Spinal cord (tissue), 10 donors: ENCODE results near the gene MGMT. TPM values are rescaled to one million over a fixed set of nuclear protein-coding genes. Genes with fewer than 3 reads are reported as not detected.
A peak's percentile ranks its signal among the peaks of the same experiment; 100 is the strongest.

ENCODE experiments used
- DNase-seq, 6 donors: peaks; one replicate each; pipeline versions ENCODE4 v3.0.0 to v3.0.0-alpha.2; 2013 to 2015; ENCODE audit warnings: low spot score in 6 of 6, low read depth in 4 of 6
- H3K27ac ChIP-seq: one replicate; pipeline ENCODE4 v1.5.1; 2013; ENCODE audit warnings: low read depth, low read length, control low read depth
- H3K27me3 ChIP-seq: one replicate; pipeline ENCODE4 v1.6.1; 2013; ENCODE audit warnings: low read length; ENCODE audit not compliant: control insufficient read depth, insufficient read depth
- H3K36me3 ChIP-seq: one replicate; pipeline ENCODE4 v1.6.1; 2013; ENCODE audit warnings: low read length; ENCODE audit not compliant: control insufficient read depth, insufficient read depth
- H3K4me1 ChIP-seq: one replicate; pipeline ENCODE4 v1.6.1; 2013; ENCODE audit warnings: low read length; ENCODE audit not compliant: control insufficient read depth, insufficient read depth
- H3K4me3 ChIP-seq: one replicate; pipeline ENCODE4 v1.5.1; 2013; ENCODE audit warnings: low read depth, low read length, control low read depth
- H3K9me3 ChIP-seq: one replicate; pipeline ENCODE4 v1.6.1; 2013; ENCODE audit warnings: low read length; ENCODE audit not compliant: control insufficient read depth, insufficient read depth
- WGBS: methylation state at CpG from one replicate; pipeline ENCODE4 v1.1.5; 2013; ENCODE audit warnings: missing lambda C conversion rate; ENCODE audit not compliant: insufficient coverage; 5-methylcytosine and 5-hydroxymethylcytosine counted together
- polyA plus RNA-seq, 2 donors: library from polyadenylated mRNA; unstranded; fragments of 120-200 nt; gene quantifications; one replicate each; pipeline ENCODE4 v1.2.1, GENCODE V29; 2013; ENCODE audit not compliant: insufficient read length in 2 of 2
- total RNA-seq, 2 donors: library from RNA; depleted of rRNA in 1 of 2; stranded (reverse); fragments of 120-200 nt in 1 of 2; fragments of >200 nt in 1 of 2; gene quantifications; one replicate each; pipeline versions ENCODE4 v1.2.3 to v1.2.4, GENCODE V29; 2013 to 2014
- donor health status: healthy.

Gene MGMT
- total and polyA plus RNA-seq, 4 donors: 10.4 to 31.9 (median 13.7) TPM

DNA sequence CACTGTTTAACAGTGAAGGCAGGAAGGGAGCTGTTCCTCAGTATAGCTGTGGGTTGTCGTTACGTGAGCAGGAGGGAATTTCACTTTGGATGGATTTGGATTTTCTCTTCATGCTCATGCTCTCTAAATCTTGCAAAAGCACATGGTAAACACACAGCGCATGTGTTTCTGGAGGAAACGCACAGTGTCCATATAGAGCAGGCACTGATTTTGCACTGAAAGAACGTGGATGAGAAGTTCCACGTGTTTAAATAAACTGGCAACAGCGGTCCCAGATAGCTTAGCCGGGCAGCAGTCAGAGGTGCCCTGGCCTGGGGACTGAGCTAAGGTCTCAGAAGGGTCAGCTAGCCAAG, 188.6 kb downstream of the MGMT start:
- H3K27ac ChIP-seq: no peak overlapping the region
- no peak for DNase-seq
- H3K4me1 ChIP-seq: peaks cover 8% of the 10 kb centered on the region
- no peak overlapping the region for H3K4me3 ChIP-seq
- WGBS: 95% methylated on average over 8 of the region's 8 CpGs
- peaks cover 7% of the 10 kb centered on the region for H3K36me3 ChIP-seq
- no peaks in the 10 kb centered on the region for H3K9me3 ChIP-seq
- H3K27me3 ChIP-seq: no peaks in the 10 kb centered on the region

GRCh38 chr10:129656642-129657041, 189.6 kb downstream of the MGMT start:
- WGBS: 79% methylated on average over 2 of the region's 7 CpGs

GRCh38 chr10:129657297-129658017, 190.4 kb downstream of the MGMT start:
- no peak for DNase-seq
- Histone ChIP-seq H3K4me3 (no peak overlapping the region), H3K27me3 (no peaks in the 10 kb centered on the region), H3K36me3 (peaks cover 1% of the 10 kb centered on the region), H3K9me3 (no peaks in the 10 kb centered on the region), H3K27ac (no peak overlapping the region), H3K4me1 (peaks cover 4% of the 10 kb centered on the region)
- WGBS: 83% methylated on average over 3 of the region's 8 CpGs

More at GRCh38 chr10:129656642-129657041, 189.6 kb downstream of the MGMT start:
- H3K36me3 ChIP-seq: peaks cover 7% of the 10 kb centered on the region
- no peaks in the 10 kb centered on the region for H3K27me3 ChIP-seq
- H3K27ac ChIP-seq: no peak overlapping the region
- H3K9me3 ChIP-seq: no peaks in the 10 kb centered on the region
- DNase-seq: no peak
- peaks cover 8% of the 10 kb centered on the region for H3K4me1 ChIP-seq
- no peak overlapping the region for H3K4me3 ChIP-seq

GRCh38 chr10:129658376-129659072, 191.5 kb downstream of the MGMT start:
- Histone ChIP-seq H3K36me3 (no peaks in the 10 kb centered on the region), H3K27me3 (no peaks in the 10 kb centered on the region), H3K4me1 (no peaks in the 10 kb centered on the region), H3K27ac (no peak overlapping the region), H3K4me3 (no peak overlapping the region), H3K9me3 (no peaks in the 10 kb centered on the region)
- DNase-seq: peak in 1 of 6 donors; percentile 23
- 67% methylated on average over 4 of the region's 9 CpGs for WGBS

GRCh38 chr10:129659508-129660268, 192.6 kb downstream of the MGMT start:
- Histone ChIP-seq H3K27me3 (no peaks in the 10 kb centered on the region), H3K4me3 (no peak overlapping the region), H3K4me1 (no peaks in the 10 kb centered on the region), H3K36me3 (no peaks in the 10 kb centered on the region), H3K27ac (no peak overlapping the region), H3K9me3 (no peaks in the 10 kb centered on the region)
- DNase-seq: no peak
- WGBS: 78% methylated on average over 3 of the region's 14 CpGs

- no peaks in the 10 kb centered on the region for H3K27me3 ChIP-seq
- no peak overlapping the region for H3K27ac ChIP-seq
- H3K9me3 ChIP-seq: no peaks in the 10 kb centered on the region
- DNase-seq: no peak
- no peak overlapping the region for H3K4me3 ChIP-seq
- WGBS: no CpG with 5 or more reads among the region's 5 CpGs
- H3K36me3 ChIP-seq: no peaks in the 10 kb centered on the region
- no peaks in the 10 kb centered on the region for H3K4me1 ChIP-seq
Measured at GRCh38 chr10:129660569-129660968, 193.5 kb downstream of the MGMT start.

DNA sequence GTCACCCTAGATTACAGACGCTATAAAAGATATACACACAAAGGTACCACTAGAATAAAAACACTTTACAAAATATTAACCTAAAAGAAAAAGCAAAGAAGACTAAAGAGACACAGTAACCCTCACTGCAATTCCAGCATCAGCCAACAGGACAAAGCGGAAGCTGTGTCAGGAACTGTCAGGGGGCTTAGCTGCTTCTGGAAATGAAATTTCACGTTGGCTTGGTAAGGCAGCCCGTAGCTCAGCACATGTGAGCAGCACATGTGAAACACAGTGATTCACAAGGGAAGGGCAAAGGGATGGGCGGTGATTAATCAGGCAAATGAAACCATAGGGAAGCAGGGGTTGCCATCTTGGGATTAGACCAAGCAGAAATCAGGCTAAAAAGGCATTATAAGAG, 195.4 kb downstream of the MGMT start:
- 100% methylated on average over 1 of the region's 5 CpGs for WGBS

GRCh38 chr10:129670124-129670523, 203.1 kb downstream of the MGMT start:
- no peak overlapping the region for H3K4me3 ChIP-seq
- WGBS: 100% methylated on average over 1 of the region's 1 CpG
- H3K27me3 ChIP-seq: no peaks in the 10 kb centered on the region
- H3K27ac ChIP-seq: no peak overlapping the region
- no peak for DNase-seq
- peaks cover 4% of the 10 kb centered on the region for H3K9me3 ChIP-seq
- H3K4me1 ChIP-seq: no peaks in the 10 kb centered on the region
- H3K36me3 ChIP-seq: no peaks in the 10 kb centered on the region

More for the DNA sequence above, 195.4 kb downstream of the MGMT start:
- Histone ChIP-seq H3K36me3 (no peaks in the 10 kb centered on the region), H3K27me3 (no peaks in the 10 kb centered on the region), H3K27ac (no peak overlapping the region), H3K4me3 (no peak overlapping the region), H3K4me1 (no peaks in the 10 kb centered on the region), H3K9me3 (no peaks in the 10 kb centered on the region)
- DNase-seq: peak in 1 of 6 donors; percentile 47

DNA sequence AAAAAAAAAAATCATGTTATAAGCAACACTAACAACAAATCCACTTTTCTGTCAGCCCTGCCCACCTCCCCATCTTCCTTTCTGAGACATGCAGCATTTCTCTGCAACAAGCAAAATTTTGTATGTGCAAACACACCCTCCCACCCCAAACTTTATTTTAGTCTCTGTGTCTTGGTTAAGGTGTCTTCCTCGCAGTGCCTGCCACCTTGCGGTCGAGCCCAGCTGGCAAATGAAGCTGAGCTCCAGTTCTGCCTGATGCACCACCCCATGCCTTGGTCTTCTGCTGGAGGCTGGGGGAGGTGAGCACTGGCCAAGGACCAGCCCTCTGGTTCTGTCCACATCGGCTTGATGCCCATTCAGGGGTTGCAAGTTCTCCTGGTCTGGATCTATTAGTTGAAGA, 206.3 kb downstream of the MGMT start:
- H3K27me3 ChIP-seq: no peaks in the 10 kb centered on the region
- WGBS: 86% methylated on average over 1 of the region's 4 CpGs
- H3K4me3 ChIP-seq: no peak overlapping the region

More for the DNA sequence above, 206.3 kb downstream of the MGMT start:
- Histone ChIP-seq H3K36me3 (no peaks in the 10 kb centered on the region), H3K9me3 (peaks cover 4% of the 10 kb centered on the region), H3K27ac (no peak overlapping the region), H3K4me1 (peaks cover 9% of the 10 kb centered on the region)
- no peak for DNase-seq
